Measurements from ENCODE around the gene SYPL1.

SYPL1 gene

GRCh38 chr7:106042196-106042611 lies 69.9 kb downstream of the SYPL1 start:
- Histone ChIP-seq H3K27ac (ENCODE audit: poor library complexity, severe bottlenecking) (no peak overlapping the region), H3K4me3 (ENCODE audit: severe bottlenecking) (no peak overlapping the region), H3K36me3 (ENCODE audit: low read depth) (no peaks in the 10 kb centered on the region), H3K9me3 (ENCODE audit: severe bottlenecking) (no peaks in the 10 kb centered on the region), H3K4me1 (ENCODE audit: insufficient read depth, poor library complexity, severe bottlenecking) (no peaks in the 10 kb centered on the region), H3K27me3 (ENCODE audit: insufficient read depth, poor library complexity, severe bottlenecking) (no peaks in the 10 kb centered on the region)
- no peak for TF ChIP-seq CTCF (IDR thresholded peaks at IDR 0.05; ENCODE audit: poor library complexity, severe bottlenecking)
- DNase-seq (ENCODE audit: low spot score) = no peak
- no peak for ATAC-seq (ENCODE audit: low read depth)

- no peak for DNase-seq (ENCODE audit: low spot score)
- peak; percentile 60 for ATAC-seq (ENCODE audit: low read depth)
Measured at GRCh38 chr7:106041140-106041717, 70.9 kb downstream of the SYPL1 start.

More at GRCh38 chr7:106041140-106041717, 70.9 kb downstream of the SYPL1 start:
- TF ChIP-seq CTCF (IDR thresholded peaks at IDR 0.05; ENCODE audit: poor library complexity, severe bottlenecking) = peak; percentile 71
- no peaks in the 10 kb centered on the region for H3K27me3 ChIP-seq (ENCODE audit: insufficient read depth, poor library complexity, severe bottlenecking)
- no peaks in the 10 kb centered on the region for H3K9me3 ChIP-seq (ENCODE audit: severe bottlenecking)
- no peak overlapping the region for H3K4me3 ChIP-seq (ENCODE audit: severe bottlenecking)
- no peak overlapping the region for H3K27ac ChIP-seq (ENCODE audit: poor library complexity, severe bottlenecking)
- no peaks in the 10 kb centered on the region for H3K4me1 ChIP-seq (ENCODE audit: insufficient read depth, poor library complexity, severe bottlenecking)
- no peaks in the 10 kb centered on the region for H3K36me3 ChIP-seq (ENCODE audit: low read depth)

All from RWPE2 (cell line).